Erythroblast (primary cell): Measurements from ENCODE around the gene TTC7B.

Experiments used
- GATA1 ChIP-seq: IDR thresholded peaks from 2 replicates; pipeline ENCODE4 v1.6.1; 2011; ENCODE audit warnings: low read depth, mild to moderate bottlenecking, control low read depth, low read length, moderate library complexity
- POLR2A ChIP-seq: IDR thresholded peaks from 2 replicates; pipeline ENCODE4 v1.6.1; 2011; ENCODE audit warnings: mild to moderate bottlenecking, low read length

DNA sequence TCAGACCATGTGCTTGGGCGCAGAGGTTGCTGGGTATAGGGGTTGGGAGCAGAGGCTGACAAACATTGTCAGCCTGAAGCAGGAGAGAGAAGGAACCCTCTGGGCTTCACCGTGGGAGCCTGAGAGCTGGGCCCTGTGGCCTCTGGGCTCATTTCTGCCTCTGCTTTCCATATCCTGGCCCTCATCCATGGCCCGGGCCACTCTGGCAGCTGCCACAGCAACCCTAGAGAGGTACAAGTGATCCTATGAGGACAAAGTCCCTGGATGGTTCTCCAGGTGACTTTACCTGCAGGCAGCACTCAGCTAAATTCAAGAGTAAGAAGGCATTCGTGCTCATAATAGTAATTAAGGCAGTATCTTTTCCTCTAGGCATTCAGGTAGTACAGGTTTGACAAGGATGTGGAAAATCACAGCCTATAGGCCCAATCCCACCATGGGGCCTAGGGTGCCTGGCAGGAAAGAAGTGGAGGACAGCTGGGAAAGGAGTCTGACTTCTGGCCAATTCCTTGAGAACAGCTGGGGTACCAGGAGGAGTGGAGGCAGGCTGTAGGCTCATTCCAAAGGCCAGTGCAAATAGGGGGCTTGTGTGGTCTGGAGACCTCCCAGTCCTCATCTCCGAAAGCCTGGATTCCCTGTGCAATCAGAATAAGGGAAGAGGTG, 3.6 kb upstream of the TTC7B start:
- no peak for TF ChIP-seq POLR2A
- no peak for TF ChIP-seq GATA1
